ENCODE results near the gene MAPK8IP1.

The MAPK8IP1 gene

DNA sequence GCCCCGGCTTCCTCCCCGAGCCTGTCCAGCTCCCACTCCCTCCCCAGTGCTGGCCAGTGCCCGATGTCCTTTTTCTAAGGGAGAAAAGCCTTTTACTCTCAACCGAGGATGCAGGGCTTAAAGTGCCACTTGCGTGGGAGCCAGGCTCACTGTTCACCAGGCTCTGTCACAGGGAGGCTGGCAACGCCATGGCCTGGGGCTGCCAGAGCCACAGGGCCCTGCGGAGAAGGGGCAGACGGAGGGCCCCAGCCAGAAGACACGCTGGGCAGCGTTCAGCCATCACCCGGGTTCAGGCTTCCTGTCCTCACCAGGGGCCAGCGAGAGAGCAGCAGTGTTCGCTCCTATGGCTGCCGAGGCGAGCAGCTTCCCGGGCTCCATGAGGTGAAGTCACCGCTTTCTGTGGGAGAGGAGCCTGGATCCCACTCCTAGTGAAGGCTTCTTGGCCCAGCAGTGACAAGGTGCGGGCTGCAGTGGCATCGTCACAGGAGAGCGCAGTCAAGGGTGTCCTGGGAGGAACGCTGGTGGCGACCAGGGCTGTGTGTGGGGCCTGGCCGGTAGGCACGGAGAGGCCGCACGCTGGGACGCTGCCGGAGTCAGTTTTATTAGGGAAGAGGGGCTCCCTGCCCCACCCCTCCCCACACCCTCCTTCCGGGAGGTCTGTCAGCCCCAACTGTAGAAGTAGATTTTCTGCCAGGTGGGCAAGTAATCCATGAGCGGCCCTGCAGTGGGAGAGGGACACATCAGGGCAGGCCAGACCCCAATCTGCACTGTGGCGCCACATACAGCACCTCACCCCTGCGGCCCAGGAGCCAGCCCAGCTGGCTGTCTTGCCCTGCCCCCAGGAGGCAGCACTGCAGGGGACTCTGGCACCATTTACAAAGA, 24.4 kb downstream of the MAPK8IP1 start:
- no peak for DNase-seq

DNA sequence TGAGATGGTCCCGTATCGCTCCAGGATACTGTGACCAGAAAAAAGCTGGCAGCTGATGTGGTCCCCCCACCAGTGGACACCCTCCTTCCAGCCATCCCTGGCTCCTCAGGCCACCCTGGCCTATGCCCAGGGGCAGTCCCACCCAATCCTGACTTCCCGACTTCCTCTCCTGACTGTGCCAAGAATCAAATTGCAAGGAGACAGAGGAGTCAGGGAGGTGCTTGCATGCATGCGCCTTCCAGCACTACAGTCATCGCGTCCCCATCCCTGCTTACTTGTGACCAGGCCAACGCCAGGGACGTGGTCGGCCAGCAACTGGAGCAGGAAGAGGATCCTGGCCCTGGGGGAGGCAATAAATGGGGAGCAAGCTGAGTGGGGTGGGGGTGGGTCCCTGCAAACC, 25.2 kb downstream of the MAPK8IP1 start:
- no peak for DNase-seq

DNA sequence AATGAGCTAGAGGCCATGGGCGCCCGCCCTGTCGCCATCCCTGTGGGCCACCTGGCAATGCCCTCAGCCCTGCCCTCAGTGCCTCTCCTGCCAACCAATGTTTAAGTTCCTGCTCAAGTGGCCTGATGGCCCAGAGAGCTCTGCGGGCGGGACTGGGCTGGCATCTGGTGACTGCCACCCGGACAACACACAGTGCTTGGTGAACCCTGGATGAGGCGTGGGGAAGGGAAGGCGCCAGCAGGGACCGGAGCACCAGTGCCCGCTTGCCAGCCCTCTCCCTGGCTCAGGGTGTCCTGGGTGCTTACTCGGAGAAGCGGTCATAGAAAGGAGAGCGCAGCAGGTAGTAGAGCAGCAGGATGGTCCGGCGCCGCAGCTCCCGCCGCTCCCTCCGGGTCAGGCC, 28.1 kb downstream of the MAPK8IP1 start:
- no peak for DNase-seq

DNA sequence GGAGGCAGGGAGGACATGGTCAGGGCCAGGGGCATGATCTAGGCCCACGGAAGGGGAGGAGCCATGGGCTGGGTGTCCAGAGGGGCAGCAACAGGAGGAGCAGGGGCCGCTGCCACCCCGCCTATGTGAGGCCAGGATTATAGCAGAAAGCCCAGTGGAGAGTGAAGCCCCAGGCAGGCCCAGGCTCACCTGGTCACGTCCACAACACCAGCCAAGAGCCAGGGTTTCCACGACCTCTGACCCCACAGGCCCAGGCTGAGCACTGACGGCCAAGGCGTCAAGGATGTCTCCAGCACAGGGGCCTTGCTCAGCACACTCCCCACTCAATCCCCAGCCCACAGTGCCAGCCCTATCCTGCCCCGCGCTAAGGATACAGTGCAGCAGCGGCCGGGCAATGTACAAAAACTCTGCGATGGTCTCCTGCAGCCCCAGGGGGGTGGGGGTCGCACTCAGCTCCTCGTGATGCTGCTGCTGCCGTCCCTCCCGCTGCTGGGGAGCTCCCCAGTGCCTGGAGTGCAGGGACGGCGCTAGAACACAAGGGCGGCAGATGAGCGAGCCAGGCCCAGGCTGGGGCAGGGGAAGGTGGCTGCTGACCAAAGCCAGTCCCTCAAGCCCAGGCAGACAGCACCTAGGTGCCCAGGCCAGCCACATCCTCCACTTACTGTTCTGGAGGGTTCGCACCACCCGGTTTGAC, 28.6 kb downstream of the MAPK8IP1 start:
- DNase-seq = no peak

DNA sequence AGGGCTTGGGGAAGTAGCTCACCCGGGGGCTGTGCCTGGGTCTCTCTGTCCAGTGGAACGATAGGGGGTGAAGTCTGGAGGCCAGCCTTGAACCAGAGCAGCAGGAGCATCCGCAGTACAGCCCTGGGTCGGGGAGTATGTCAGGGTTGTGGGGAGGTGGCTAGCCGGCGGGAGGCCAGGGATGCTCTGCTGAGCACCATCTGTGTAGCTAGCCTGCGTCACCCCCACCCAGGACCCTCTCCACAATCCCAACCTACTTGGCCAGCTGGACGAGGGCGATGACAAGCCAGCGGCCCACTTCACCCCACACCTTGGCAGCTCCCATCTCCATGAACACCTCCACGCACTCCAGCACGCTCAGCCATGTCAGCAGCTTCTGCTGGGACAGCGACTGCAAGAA, 30.0 kb downstream of the MAPK8IP1 start:
- no peak for DNase-seq

DNA sequence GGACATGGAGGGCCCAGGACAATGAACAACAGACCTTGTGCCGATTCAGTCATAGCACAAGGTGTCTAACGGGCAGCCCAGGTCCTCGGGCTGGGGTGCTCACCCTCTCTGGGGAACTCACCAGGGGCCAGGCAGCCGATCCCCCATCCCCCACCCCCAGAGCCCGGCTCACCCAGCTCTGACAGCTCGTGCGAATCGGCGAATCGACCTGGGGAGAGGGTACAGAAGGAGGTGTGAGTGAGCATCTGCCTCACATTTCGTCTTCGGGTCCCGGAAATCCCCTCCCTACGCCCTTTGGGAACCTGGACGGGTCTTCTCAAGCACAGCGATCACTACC, 31.8 kb downstream of the MAPK8IP1 start:
- no peak for DNase-seq

DNA sequence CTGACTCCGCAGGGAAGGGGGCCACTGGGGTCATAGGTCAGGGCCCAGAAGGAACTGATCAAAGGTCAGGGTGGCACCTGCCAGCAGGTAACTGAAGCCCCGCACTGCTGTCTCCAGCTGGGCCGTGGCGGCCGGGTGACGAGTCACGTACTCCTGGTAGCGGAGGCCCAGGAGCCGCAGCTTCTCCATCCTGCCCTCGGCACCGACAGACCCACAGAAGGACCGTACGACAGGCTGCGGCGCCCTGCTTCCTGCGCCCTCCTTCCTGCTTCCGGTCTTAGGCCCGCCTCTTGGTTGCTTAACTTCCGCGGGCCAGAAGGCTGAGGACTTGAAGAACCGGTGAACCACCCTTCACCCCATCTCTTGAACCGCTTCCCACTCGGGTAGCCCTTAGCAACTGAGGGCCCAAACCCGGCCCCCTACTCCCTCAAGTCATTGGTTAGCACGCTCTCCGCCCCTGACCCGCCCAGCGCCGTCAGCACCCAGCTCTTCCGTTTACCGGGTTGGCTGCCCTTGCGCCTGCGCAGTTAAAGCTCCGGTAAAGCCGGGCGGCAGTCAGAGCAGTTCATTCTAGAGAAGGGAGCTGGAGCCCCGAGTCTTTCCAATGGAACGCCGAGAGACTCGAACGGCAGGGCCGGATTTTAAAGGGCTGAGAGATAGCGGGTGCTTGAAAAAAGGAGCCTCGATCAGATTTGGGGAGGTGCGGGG, 32.3 kb downstream of the MAPK8IP1 start, which contains the start of gene PEX16:
PEX16 (minus strand) TSS at position 255 of the 708 bp plus-strand sequence; CDS start at position 189, 66 bp downstream.
- peak; percentile 84 for DNase-seq

DNA sequence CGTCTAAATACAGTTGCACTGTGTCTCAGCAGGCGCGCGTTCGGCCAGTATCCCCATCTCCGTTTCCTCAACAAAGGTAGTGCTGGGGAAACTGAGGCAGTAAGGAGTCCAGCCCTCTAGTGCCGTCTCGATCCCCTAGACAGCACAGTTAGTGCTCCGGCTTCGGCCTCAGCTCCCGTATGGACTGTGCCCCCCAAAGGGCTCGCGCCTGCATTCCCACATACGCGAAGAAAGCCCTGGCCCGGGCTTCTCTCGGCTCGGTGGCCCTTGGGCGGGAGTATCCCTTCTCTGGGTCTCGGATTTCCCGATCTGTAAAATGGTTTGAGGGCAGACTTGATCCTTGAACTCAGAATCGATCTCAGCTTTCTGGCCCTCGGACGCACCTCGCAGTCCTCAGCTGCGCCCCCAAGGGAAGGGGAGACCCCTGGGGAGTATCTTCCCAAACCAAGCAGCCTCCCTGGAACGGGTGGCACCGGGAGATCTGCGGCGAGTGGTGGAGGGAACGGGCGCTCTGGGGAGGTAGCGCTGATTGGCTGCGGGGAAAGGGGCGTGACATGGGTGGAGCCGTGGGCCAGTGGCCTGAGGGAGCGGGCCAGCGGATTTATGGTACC, 33.0 kb downstream of the MAPK8IP1 start:
- DNase-seq = no peak

DNA sequence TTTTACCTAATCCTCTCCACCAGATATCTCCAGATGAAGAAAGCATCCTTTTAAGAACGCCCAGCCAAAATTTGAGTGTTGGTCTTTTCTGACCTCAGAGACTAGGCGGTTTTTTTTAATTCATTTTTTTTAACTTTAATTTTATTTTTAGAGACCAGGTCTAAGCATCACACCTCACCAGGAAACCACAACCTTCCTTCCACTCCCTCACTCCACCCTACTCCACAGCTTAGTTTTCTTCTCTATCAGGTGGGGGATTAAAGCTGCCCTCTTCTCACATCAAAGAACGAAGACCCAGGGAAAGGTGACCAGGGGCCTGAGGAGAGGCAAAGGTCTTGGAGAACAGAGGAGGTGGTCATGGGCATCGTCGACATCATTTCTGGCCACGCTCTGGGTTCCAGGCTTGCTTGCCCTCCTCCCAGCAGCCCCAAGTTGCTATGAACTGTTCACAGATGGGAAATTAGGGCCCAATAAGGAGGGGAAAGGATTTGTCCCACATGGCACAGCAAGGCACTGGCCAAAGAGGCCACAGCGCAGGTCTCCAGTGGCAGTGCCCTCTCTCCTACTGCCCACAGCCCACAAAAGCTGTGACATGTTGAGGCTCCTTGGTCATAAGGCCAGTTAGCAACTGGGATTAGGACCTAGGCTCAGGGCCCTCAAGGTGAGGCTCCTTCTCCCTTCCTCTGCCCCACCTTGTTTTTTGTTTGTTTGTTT, 33.7 kb downstream of the MAPK8IP1 start:
- no peak for DNase-seq

DNA sequence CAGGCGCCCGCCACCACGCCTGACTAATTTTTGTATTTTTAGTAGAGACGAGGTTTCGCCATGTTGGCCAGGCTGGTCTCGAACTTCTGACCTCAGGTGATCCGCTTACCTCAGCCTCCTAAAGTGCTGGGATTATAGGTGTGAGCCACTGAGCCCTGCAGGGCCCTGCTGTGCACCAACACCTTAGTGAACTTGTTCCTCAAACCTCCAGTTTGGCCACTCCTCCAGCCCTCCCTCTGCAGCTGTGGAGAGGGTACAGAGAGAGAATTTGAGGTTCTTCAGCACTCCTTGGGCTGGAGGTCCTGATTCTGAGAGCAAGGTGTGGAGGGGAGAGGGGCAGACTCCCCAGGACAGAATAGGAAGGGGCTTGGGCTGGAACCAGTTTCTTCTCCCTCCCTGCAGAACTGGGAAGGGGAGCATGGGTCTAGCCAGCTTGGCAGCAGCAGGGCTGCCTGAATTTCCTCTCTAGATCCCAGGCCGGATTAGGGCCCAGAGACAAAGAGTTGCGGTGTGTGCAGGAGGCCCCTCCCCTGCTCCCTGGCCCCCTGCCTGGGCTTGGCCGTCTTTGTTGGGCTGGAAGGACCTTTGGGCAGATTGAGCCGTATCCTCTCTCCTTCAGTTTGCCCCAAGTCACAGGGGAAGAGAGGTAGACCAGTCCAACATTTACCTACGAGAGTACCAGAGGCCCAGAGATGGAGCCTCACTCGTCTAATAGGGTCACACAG, 34.5 kb downstream of the MAPK8IP1 start:
- DNase-seq = no peak

DNA sequence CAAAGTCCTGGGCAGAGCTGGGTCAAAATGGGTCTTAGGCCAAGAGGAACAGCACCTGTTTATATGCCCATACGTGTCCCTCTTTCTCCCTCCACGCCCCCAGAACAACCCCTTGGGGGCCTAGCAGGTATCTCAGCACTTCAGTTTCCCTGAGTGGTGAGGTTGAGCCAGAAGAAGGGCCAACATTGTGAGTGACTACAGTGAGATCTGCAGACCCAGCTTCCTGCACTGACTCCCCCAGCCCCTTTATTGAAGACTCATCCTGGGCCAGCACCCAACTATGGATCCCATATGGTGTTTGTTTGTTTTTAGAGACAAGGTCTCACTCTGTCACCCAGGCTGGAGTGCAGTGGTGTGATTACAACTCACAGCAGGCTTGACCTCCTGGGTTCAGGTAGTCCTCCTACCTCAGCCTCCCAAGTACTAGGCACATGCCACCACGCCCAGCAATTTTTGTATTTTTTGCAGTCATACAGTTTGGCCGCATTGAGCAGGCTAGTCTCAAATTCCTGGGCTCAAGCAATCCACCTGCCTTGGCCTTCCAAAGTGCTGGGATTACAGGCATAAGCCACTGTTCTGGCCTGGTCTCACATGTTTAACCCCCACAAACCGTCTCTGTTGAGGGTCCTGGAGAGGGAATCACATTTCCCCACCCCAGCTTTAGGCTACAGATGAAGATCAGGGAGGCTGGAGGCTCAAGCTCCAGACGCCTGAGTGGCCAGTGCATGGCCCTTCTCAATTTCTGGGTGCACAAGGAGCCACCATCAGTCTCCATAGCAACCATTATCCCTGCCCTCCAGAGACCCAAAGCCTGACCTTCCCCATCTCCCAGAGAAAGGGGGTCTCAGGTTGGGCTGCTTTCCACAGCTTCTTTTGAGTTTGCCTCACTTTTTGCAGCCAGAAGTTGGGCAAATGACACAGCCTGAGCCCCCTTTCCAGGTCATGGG, 35.4 kb downstream of the MAPK8IP1 start:
- no peak for DNase-seq

DNA sequence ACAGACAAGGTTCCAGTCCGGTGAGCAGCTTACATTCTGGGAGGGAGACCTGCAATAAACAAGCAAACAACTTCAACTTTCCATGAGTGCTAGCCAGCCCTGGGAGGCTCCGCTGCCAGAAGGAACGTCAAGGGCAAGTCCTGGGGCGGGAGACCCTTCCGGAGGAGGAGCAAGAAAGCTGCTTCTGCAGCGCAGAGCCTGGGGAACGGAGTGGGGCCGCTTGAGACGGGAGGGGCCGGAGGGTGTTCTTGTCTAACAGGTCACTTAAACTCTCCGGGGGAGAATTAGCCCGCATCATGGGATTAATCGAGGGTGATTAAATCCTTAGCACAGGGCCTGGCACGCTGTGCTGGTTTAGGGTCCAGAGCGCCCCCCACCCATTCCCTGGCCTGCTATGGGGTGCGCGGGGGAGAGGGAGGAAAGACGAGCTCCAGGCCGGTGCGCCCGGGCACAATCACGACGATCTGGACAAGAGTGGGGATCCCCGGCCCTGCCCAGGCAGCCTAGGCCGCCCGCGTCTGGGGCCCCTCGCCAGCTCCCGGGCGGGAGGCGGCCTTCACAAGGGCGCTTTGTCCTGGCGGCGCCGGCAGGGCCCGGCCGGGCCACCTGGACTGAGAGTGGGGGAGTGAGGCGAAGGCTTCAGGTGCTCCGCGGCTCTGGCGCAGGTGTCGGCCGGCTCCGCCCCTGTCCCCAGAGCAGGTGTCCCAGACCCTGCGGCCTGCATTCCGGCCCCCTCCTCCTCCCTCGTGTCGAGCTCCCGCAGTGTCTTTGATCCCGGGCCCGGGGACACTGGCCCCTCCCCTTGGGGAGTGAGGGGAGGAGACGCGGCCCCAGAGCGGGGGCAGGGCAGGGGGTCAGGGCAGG, 36.3 kb downstream of the MAPK8IP1 start:
- DNase-seq = no peak

DNA sequence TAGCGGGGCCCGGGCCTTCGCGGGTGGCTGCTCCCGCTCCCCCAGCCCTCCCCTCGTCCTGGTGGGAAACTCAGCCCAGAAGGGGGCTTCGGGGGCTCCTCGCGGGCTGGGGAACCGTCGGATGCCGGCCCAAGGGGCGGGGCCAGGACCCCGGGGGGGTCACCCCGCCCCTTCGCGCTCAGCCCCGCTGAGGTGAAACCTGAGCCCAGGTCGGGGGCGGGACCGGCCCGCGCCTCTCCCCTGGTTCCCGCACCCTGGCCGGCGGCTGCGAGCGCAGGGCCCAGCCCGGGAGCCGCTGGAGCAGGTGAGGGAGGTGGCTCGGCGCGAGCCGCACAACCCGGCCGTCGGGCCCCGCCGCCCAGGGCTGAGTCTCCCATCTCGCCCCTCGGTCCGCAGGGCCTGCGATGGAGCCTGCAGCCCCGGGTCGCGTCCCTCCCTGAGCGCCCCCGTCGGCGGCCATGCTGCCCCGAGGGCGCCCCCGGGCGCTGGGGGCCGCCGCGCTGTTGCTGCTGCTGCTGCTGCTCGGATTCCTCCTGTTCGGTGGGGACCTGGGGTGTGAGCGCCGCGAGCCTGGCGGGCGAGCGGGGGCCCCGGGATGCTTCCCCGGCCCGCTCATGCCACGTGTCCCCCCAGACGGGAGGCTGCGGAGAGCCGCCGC, 37.1 kb downstream of the MAPK8IP1 start, which contains the start of gene LARGE2:
LARGE2 (plus strand) TSS at position 232 of the 658 bp plus-strand sequence; CDS start at position 459, 227 bp downstream.
- no peak for DNase-seq

DNA sequence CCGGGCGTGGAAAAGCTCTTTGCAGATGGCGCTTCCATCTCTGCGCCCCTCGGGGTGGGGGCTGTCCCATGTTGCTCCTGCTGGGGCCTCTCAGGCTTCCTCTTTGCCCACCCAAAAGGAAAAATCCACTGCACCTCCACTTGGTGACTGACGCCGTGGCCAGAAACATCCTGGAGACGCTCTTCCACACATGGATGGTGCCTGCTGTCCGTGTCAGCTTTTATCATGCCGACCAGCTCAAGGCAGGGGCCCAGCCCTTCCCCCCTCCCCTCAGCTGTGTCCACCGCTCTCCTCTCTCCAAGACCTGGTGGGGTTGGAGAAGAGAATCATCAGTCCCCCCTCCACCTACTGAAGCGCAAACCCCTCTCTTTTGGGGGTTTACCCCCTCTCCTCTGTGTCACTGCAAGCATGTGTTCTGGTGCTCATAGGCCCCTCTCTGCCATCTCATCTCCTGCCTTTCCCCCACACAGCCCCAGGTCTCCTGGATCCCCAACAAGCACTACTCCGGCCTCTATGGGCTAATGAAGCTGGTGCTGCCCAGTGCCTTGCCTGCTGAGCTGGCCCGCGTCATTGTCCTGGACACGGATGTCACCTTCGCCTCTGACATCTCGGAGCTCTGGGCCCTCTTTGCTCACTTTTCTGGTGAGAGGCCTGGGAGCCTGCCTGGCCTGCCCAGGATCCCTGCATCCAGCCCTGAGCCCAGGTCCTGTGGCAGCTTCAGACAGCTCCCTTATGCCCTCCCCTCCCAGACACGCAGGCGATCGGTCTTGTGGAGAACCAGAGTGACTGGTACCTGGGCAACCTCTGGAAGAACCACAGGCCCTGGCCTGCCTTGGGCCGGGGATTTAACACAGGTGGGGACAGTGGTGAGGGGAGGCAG, 38.8 kb downstream of the MAPK8IP1 start:
- no peak for DNase-seq

DNA sequence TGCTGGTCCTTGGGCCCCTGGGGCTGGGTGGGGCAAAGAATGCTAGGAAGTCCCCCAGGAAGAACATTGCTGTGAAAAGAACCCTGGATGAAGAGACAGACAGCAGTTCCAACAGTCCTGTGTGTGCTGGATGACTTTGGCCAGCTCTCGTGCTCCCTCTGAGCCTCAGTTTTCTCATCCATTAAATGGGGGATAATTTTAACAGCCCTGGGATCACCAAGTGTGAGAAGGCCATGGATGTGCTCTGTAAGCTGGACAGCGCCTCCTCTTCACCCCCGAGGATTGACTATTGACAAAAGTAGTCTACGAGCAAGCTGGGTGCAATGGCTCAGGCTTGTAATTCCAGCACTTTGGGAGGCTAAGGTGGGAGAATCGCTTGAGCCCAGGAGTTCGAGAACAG, 39.5 kb downstream of the MAPK8IP1 start:
- DNase-seq = no peak

DNA sequence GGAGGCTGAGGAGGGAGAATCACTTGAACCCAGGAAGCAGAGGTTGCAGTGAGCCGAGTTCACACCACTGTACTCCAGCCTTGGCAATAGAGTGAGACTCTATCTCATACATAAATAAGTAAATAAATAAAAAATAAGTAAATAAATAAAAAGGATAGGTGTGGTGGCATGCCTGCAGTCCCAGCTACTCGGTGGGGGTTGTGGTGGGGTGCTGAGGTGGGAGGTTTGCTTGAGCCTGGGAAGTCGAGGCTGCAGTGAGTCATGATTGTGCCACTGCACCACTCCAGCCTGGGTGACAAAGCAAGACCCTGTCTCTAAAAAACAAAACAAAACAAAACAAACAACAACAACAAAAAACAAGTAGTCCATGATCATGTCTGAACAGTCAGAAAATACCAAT, 40.1 kb downstream of the MAPK8IP1 start:
- no peak for DNase-seq

DNA sequence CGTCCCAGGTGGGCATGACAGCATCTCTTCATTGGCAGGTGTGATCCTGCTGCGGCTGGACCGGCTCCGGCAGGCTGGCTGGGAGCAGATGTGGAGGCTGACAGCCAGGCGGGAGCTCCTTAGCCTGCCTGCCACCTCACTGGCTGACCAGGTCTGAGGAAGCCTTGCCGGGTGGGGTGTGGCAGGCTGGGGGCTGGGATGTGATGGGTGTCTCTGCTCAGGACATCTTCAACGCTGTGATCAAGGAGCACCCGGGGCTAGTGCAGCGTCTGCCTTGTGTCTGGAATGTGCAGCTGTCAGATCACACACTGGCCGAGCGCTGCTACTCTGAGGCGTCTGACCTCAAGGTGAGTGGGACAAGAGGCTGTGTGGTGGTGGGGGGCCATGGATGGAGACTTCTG, 40.5 kb downstream of the MAPK8IP1 start:
- DNase-seq = no peak

Data from NCI-H1436 treated with DMSO at 0.1 percent for 48 hours (cell line).